ENCODE data around the gene SPAG8.
A peak's percentile ranks its signal among the peaks of the same experiment; 100 is the strongest.

Gene SPAG8

DNA sequence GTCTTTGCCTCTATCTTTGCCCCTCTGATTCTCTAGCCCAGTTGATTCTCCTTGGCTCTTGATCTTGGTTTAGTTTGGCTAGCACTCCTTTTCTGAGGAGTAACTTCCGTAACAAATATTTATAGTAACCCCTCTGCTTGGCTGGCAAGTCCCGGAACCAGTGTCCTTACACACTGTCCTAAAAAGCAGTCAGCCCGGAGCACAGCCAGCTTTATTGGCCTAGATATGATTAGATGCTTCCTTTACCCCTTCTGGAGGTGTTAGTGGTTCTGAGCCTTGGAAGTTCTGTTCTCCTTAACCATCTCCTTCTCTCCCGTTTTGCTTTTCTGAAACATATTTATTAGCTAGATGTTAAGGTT lies 41.0 kb downstream of the SPAG8 start:
- DNase-seq: no peak

DNA sequence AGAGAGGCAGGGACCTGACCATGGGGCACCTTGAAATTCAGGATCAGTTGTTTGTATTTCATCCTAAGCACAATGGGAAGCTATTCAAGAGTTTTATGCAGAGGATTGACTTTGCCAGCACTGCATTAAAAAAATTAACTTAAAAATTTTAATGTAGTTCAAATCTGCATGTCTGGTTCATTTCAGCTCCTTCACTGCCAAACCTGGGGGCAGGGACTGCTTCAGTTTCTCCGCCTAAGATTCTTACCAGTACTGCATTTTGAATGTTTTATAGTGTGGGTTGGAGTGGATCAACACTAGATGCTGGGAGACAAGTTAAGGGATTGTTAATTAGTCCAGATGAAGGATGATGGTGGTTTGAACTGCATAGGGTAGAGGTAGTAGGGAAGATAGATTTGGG lies 42.3 kb downstream of the SPAG8 start:
- no peak for DNase-seq

GRCh38 chr9:35767458-35767857 lies 44.6 kb downstream of the SPAG8 start:
- no peak for DNase-seq

GRCh38 chr9:35766997-35767396 lies 45.1 kb downstream of the SPAG8 start:
- no peak for DNase-seq

DNA sequence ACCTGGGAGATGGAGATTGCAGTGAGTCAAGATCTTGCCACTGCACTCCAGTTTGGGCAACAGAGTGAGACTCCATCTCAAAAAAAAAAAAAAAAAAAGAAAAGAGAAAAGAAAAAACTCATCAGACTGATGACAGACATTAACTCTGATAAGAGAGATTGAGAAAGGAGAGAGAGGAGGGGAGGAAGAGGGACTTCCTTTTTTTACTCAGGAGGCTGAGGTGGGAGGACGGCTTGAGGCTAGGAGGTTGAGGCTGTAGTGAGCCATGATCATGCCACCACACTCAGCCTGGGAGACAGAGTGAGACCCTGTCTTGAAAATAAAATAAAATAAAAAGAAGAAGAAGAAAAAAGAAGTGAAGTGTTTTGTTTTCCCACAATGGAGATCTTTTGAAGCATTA lies 48.3 kb downstream of the SPAG8 start:
- no peak for DNase-seq

GRCh38 chr9:35763181-35763580 lies 48.9 kb downstream of the SPAG8 start:
- no peak for DNase-seq

- DNase-seq: peak; percentile 71
These were observed 51.4 kb downstream of the SPAG8 start for GRCh38 chr9:35760651-35761050.

GRCh38 chr9:35759795-35760194 lies 52.3 kb downstream of the SPAG8 start:
- DNase-seq: no peak

Data from kidney glomerular epithelial cell (primary cell).